H9 (cell line): ENCODE measurements around the gene P3H2. TPM values are rescaled to one million over a fixed set of nuclear protein-coding genes. Genes with fewer than 3 reads are reported as not detected.

Experiments
- DNase-seq: peaks from one replicate; pipeline ENCODE4 v3.0.0-alpha.2; 2017
- H2AFZ ChIP-seq: one replicate; pipeline ENCODE4 v1.6.1; 2013; ENCODE audit warnings: mild to moderate bottlenecking, low read length, control low read depth, moderate library complexity
- H2AK5ac ChIP-seq: 2 replicates; pipeline ENCODE4 v1.6.1; 2013; ENCODE audit warnings: low read length, control low read depth, mixed read lengths; ENCODE audit not compliant: insufficient read length
- H2BK120ac ChIP-seq: one replicate; pipeline ENCODE4 v1.6.1; 2013; ENCODE audit warnings: low read depth, mild to moderate bottlenecking, low read length, control low read depth, inconsistent platforms; ENCODE audit not compliant: poor library complexity, severe bottlenecking
- H2BK12ac ChIP-seq: 2 replicates; pipeline ENCODE4 v1.6.1; 2013; ENCODE audit warnings: low read length, control low read depth, mixed read lengths, low read depth; ENCODE audit not compliant: insufficient read length
- H2BK15ac ChIP-seq: 2 replicates; pipeline ENCODE4 v1.6.1; 2013; ENCODE audit warnings: low read depth, low read length, control low read depth
- H2BK20ac ChIP-seq: one replicate; pipeline ENCODE4 v1.6.1; 2013; ENCODE audit warnings: low read depth, mild to moderate bottlenecking, low read length, control low read depth, inconsistent platforms; ENCODE audit not compliant: poor library complexity, severe bottlenecking
- H2BK5ac ChIP-seq: 2 replicates; pipeline ENCODE4 v1.6.1; 2013; ENCODE audit warnings: low read length, control low read depth, mixed read lengths; ENCODE audit not compliant: insufficient read length
- H3K14ac ChIP-seq: 2 replicates; pipeline ENCODE4 v1.6.1; 2013; ENCODE audit warnings: low read length, control low read depth; ENCODE audit not compliant: insufficient read depth
- H3K18ac ChIP-seq: 2 replicates; pipeline ENCODE4 v1.6.1; 2013; ENCODE audit warnings: low read depth, mild to moderate bottlenecking, mixed read lengths, low read length, control low read depth; ENCODE audit not compliant: insufficient read length
- H3K23ac ChIP-seq: 2 replicates; pipeline ENCODE4 v1.6.1; 2013; ENCODE audit warnings: low read length, control low read depth, mixed read lengths, low read depth; ENCODE audit not compliant: insufficient read length
- H3K23me2 ChIP-seq: 2 replicates; pipeline ENCODE4 v1.6.1; 2013; ENCODE audit warnings: low read depth, mild to moderate bottlenecking, mixed read lengths, low read length, control low read depth; ENCODE audit not compliant: insufficient read length, poor library complexity, severe bottlenecking
- H3K27ac ChIP-seq: 2 replicates; pipeline ENCODE4 v1.5.1; 2013; ENCODE audit warnings: low read length, control low read depth, mixed read lengths, low read depth; ENCODE audit not compliant: insufficient read length
- H3K27me3 ChIP-seq: 2 replicates; pipeline ENCODE4 v1.6.1; 2013; ENCODE audit warnings: low read length, control low read depth, inconsistent platforms; ENCODE audit not compliant: insufficient read depth
- H3K4ac ChIP-seq: 2 replicates; pipeline ENCODE4 v1.6.1; 2013; ENCODE audit warnings: low read depth, mild to moderate bottlenecking, control low read depth, inconsistent platforms, low read length, moderate library complexity
- H3K4me1 ChIP-seq: 2 replicates; pipeline ENCODE4 v1.6.1; 2013; ENCODE audit warnings: low read length, control low read depth, inconsistent platforms; ENCODE audit not compliant: insufficient read depth
- H3K4me2 ChIP-seq: 2 replicates; pipeline ENCODE4 v1.6.1; 2013; ENCODE audit warnings: low read length, control low read depth, mixed read lengths; ENCODE audit not compliant: insufficient read length, insufficient read depth
- H3K56ac ChIP-seq: 2 replicates; pipeline ENCODE4 v1.6.1; 2013; ENCODE audit warnings: low read depth, mild to moderate bottlenecking, mixed read lengths, low read length, control low read depth; ENCODE audit not compliant: insufficient read length
- H3K79me1 ChIP-seq: 2 replicates; pipeline ENCODE4 v1.6.1; 2013; ENCODE audit warnings: low read depth, mild to moderate bottlenecking, moderate library complexity, low read length, control low read depth, inconsistent platforms; ENCODE audit not compliant: insufficient read depth, poor library complexity, severe bottlenecking
- H3K79me2 ChIP-seq: 2 replicates; pipeline ENCODE4 v1.6.1; 2013; ENCODE audit warnings: low read length, control low read depth, inconsistent platforms; ENCODE audit not compliant: insufficient read depth
- H3K9ac ChIP-seq: 2 replicates; pipeline ENCODE4 v1.6.1; 2013; ENCODE audit warnings: low read length, control low read depth, mixed read lengths; ENCODE audit not compliant: insufficient read length; ENCODE audit errors: extremely low read depth
- H3K9me3 ChIP-seq: one replicate; pipeline ENCODE4 v1.6.1; 2013; ENCODE audit warnings: low read depth, low read length, inconsistent platforms; ENCODE audit not compliant: control insufficient read depth
- H3T11ph ChIP-seq: one replicate; pipeline ENCODE4 v1.6.1; 2013; ENCODE audit warnings: mild to moderate bottlenecking, low read length, control low read depth, inconsistent platforms
- H4K20me1 ChIP-seq: one replicate; pipeline ENCODE4 v1.6.1; 2013; ENCODE audit not compliant: control insufficient read depth, insufficient read length, insufficient read depth
- H4K5ac ChIP-seq: 2 replicates; pipeline ENCODE4 v1.6.1; 2013; ENCODE audit warnings: low read depth, mild to moderate bottlenecking, mixed read lengths, low read length, control low read depth; ENCODE audit not compliant: insufficient read length
- H4K8ac ChIP-seq: replicated peaks from 2 replicates; pipeline ENCODE4 v1.6.1; 2013; ENCODE audit warnings: low read length, control low read depth, mixed read lengths, low read depth; ENCODE audit not compliant: insufficient read length
- H4K91ac ChIP-seq: 2 replicates; pipeline ENCODE4 v1.6.1; 2013; ENCODE audit warnings: low read depth, mild to moderate bottlenecking, moderate library complexity, mixed read lengths, low read length, control low read depth; ENCODE audit not compliant: insufficient read length
- H3K27ac Mint-ChIP-seq, 3 experiments: 2 replicates in 2 of 3; 3 replicates in 1 of 3; pipeline ENCODE4 v1.8.0; 2020 to 2021; ENCODE audit warnings: mixed read lengths in 3 of 3, mild to moderate bottlenecking in 1 of 3, moderate library complexity in 1 of 3
- H3K27me3 Mint-ChIP-seq: 2 replicates; pipeline ENCODE4 v1.8.0; 2021; ENCODE audit warnings: low read depth, mild to moderate bottlenecking, moderate library complexity, mixed read lengths
- H3K36me3 Mint-ChIP-seq, 3 experiments: 2 replicates in 2 of 3; 3 replicates in 1 of 3; pipeline ENCODE4 v1.8.0; 2020 to 2021; ENCODE audit warnings: low read depth in 3 of 3, mixed read lengths in 3 of 3; ENCODE audit not compliant: insufficient read depth in 1 of 3
- H3K4me1 Mint-ChIP-seq, 2 experiments: 2 replicates each; pipeline ENCODE4 v1.8.0; 2020; ENCODE audit warnings: mixed read lengths in 2 of 2
- H3K4me3 Mint-ChIP-seq, 2 experiments: 2 replicates in 1 of 2; 3 replicates in 1 of 2; pipeline ENCODE4 v1.8.0; 2020 to 2021; ENCODE audit warnings: mild to moderate bottlenecking in 2 of 2, mixed read lengths in 2 of 2, moderate library complexity in 1 of 2
- H3K9me3 Mint-ChIP-seq, 2 experiments: 2 replicates in 1 of 2; 3 replicates in 1 of 2; pipeline ENCODE4 v1.8.0; 2020; ENCODE audit warnings: mild to moderate bottlenecking in 2 of 2, mixed read lengths in 2 of 2, moderate library complexity in 1 of 2
- CTCF ChIP-seq: fragments of 200-600 bp; sonication (generic); conservative IDR thresholded peaks from 3 replicates; pipeline ENCODE4 v1.8.0; 2021; ENCODE audit warnings: antibody characterized with exemption, mild to moderate bottlenecking
- WGBS: extraction: QIAGEN DNeasy Blood & Tissue Kit; methylation state at CpG from one replicate; pipeline ENCODE4 v1.1.7; 2013; ENCODE audit warnings: missing lambda C conversion rate, low lambda C conversion rate, mixed read lengths; ENCODE audit not compliant: insufficient read length; ENCODE audit errors: extremely low coverage; 5-methylcytosine and 5-hydroxymethylcytosine counted together
- total RNA-seq: library from RNA; stranded (reverse); gene quantifications from 2 replicates; pipeline ENCODE4 v1.2.1, GENCODE V29; 2021

The P3H2 gene
- total RNA-seq, 1 experiment from 2014 or later = 41.5 TPM

- H3K4me3 Mint-ChIP-seq = peak overlapping the region in 1 of 2 experiments; percentile 51; a peak in 1 of 5 replicates
- no peak overlapping the region for H2BK5ac ChIP-seq
- no peak overlapping the region for H2BK15ac ChIP-seq
- DNase-seq = no peak
- H3K4me2 ChIP-seq = peak overlapping the region; percentile 20
- no CpG with 5 or more reads among the region's 12 CpGs for WGBS
- H3K9ac ChIP-seq = no peak overlapping the region
- H3K4me1 Mint-ChIP-seq = peaks cover 42% of the 10 kb centered on the region in 2 experiments
- no peak overlapping the region for H3T11ph ChIP-seq
- H3K23me2 ChIP-seq = peaks cover 5% of the 10 kb centered on the region
- peaks cover 4% of the 10 kb centered on the region for H3K4me1 ChIP-seq
- no peak for TF ChIP-seq CTCF
- no peak overlapping the region for H2BK12ac ChIP-seq
- no peak overlapping the region for H2AFZ ChIP-seq
- H3K14ac ChIP-seq = no peak overlapping the region; the same call in 1 of the 2 replicates
- no peak overlapping the region for H3K18ac ChIP-seq
- no peak overlapping the region for H4K8ac ChIP-seq
- no peaks in the 10 kb centered on the region for H3K9me3 ChIP-seq
- no peak overlapping the region for H2BK120ac ChIP-seq
- H4K5ac ChIP-seq = no peak overlapping the region
- no peak overlapping the region for H2AK5ac ChIP-seq
- H3K4ac ChIP-seq = no peak overlapping the region
- H3K9me3 Mint-ChIP-seq = 0 out of 5 replicates have a peak, but pooled peaks cover 0 to 3% of the 10 kb centered on the region in 2 experiments
- no peaks in the 10 kb centered on the region; the same call in 1 of the 2 replicates for H3K27me3 ChIP-seq
- no peak overlapping the region for H4K91ac ChIP-seq
- no peak overlapping the region for H3K56ac ChIP-seq
- H3K27ac ChIP-seq = no peak overlapping the region
- H3K79me2 ChIP-seq = no peaks in the 10 kb centered on the region
- no peak overlapping the region for H3K27ac Mint-ChIP-seq
- H2BK20ac ChIP-seq = no peak overlapping the region
- no peak overlapping the region for H3K23ac ChIP-seq
- H3K27me3 Mint-ChIP-seq = peaks cover 28% of the 10 kb centered on the region
- no peaks in the 10 kb centered on the region for H4K20me1 ChIP-seq
- no peaks in the 10 kb centered on the region for H3K79me1 ChIP-seq
- H3K36me3 Mint-ChIP-seq = peaks cover 0 to 5% (median 0%) of the 10 kb centered on the region in 3 experiments; a peak in 2 of 7 replicates
Measured at GRCh38 chr3:190121383-190121782, 686 bp upstream of the P3H2 start.
